ENCODE results near the gene ISOC2. TPM values are rescaled to one million over a fixed set of nuclear protein-coding genes. Genes with fewer than 3 reads are reported as not detected.
A peak's percentile ranks its signal among the peaks of the same experiment; 100 is the strongest.

The ISOC2 gene
- total and polyA plus RNA-seq, 9 of the 15 experiments (the other 6 are each of a cell fraction or from before 2014, with no cell fraction given) = 1.2 to 229 (median 58.3) TPM

GRCh38 chr19:55490478-55491432 lies 29.3 kb upstream of the ISOC2 start (continued):
- TF ChIP-seq ZNF224 (CRISPR knock-in tag; IDR thresholded peaks at IDR 0.05) (no peak), HDAC3 (IDR thresholded peaks at IDR 0.05; ENCODE audit: borderline replicate concordance, partially characterized antibody) (no peak), ZNF174 (CRISPR knock-in tag; IDR thresholded peaks at IDR 0.05) (no peak), POLR2G (IDR thresholded peaks at IDR 0.05; ENCODE audit: low read depth, low read length) (peak; percentile 66), TCF7L2 (IDR thresholded peaks at IDR 0.05; ENCODE audit: low read depth, low read length) (no peak), ZNF511 (CRISPR knock-in tag; IDR thresholded peaks at IDR 0.05) (no peak), E2F5 (CRISPR knock-in tag; IDR thresholded peaks at IDR 0.05) (no peak), SIX5 (IDR thresholded peaks at IDR 0.05; ENCODE audit: borderline replicate concordance in 1 of 2, insufficient read depth in 1 of 2, low read depth in 1 of 2, low read length in 2 of 2) (no peak)
- TF ChIP-seq, protein P1, sequence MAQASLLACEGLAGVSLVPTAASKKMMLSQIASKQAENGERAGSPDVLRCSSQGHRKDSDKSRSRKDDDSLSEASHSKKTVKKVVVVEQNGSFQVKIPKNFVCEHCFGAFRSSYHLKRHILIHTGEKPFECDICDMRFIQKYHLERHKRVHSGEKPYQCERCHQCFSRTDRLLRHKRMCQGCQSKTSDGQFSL (CRISPR knock-in tag; IDR thresholded peaks at IDR 0.05) = 0 out of 2 replicates have a peak, but pooled peaks have one; percentile 58
- TF ChIP-seq, protein P1 (tag; IDR thresholded peaks at IDR 0.05) = no peak
